Activated naive CD4-positive, alpha-beta T cell treated with anti-CD3 and anti-CD28 coated beads, Interleukin-2, amount 50 U/mL, for 72 hours (primary cell): ENCODE results near the gene UBE3B. TPM values are rescaled to one million over a fixed set of nuclear protein-coding genes. Genes with fewer than 3 reads are reported as not detected.

ENCODE experiments used
- ATAC-seq, 2 donors: fragments of 150-1000 bp; cut with Tn5 transposase; 2 replicates each; pipeline ENCODE4 v1.10.0; 2021; ENCODE audit warnings: mild to moderate bottlenecking in 2 of 2, moderate library complexity in 2 of 2
- DNase-seq, 2 donors: peaks; one replicate each; pipeline ENCODE4 v3.0.0; 2021 to 2022; ENCODE audit warnings: low spot score in 2 of 2
- H3K27ac Mint-ChIP-seq, 2 donors: one replicate each; pipeline ENCODE4 v1.8.0; 2022; ENCODE audit warnings: mild to moderate bottlenecking in 2 of 2, mixed read lengths in 2 of 2
- H3K36me3 Mint-ChIP-seq, 2 donors: one replicate each; pipeline ENCODE4 v1.8.0; 2022; ENCODE audit warnings: mixed read lengths in 2 of 2
- H3K9me3 Mint-ChIP-seq, 2 donors: one replicate each; pipeline ENCODE4 v1.8.0; 2022; ENCODE audit warnings: mixed read lengths in 2 of 2
- total RNA-seq, 2 donors: library from RNA; stranded (reverse); gene quantifications; one replicate each; pipeline ENCODE4 v1.2.3, GENCODE V29; 2022

Gene UBE3B
- total RNA-seq, 2 donors from 2014 or later, result 28.8 to 37.6 TPM

DNA sequence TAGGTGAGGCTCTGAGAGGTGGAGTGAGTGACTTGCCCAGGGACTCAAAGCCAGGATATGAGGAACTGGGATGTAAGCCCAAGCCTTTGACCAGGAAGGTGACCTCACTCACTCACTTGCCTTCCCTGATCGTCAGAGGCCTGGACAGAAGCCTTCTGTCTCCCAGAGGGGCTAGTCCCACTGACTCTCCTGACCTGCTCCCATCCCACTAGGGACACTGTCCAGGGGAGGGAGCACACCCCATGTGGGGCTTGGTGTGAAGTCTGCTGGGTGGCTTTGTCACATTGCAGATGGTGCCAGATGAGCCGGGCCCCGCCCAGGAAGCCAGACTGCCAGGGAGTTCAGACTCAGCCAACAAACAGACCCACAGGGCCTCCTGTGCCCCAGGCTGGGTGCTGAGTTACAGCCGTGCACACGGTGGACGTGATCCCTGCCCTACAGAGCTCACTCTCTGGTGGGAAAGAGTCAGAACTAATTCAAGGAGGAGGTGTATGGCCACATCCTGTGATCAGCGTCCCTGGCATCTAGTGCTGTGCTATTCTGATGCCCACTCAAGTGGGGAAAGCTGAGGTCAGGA, 67.6 kb downstream of the UBE3B start:
- ATAC-seq (peak in 1 of 2 donors; percentile 16), DNase-seq (no peak)
- Mint-ChIP-seq H3K9me3 (no peaks in the 10 kb centered on the region), H3K27ac (no peak overlapping the region), H3K36me3 (no peaks in the 10 kb centered on the region)

DNA sequence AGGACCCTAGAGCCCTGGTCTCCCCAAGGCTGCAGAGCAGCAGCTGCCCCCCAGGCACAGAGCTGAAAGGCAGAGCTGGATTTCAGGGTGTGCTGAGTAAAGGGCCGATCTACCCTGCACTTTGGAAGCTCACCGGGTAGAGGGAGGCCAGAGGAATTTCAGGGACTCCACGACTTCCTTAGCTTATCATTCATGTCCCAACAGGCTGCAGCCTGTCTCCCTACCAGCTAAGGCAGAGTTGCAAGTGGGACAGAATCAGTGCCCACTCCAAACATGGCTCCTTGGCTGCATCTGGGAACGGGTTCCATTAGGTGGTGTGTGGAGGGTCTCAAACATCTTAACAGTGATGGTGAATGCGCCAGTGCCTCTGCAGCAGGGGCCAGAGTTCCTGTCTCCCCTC, 68.4 kb downstream of the UBE3B start:
- Mint-ChIP-seq H3K9me3 (no peaks in the 10 kb centered on the region), H3K27ac (no peak overlapping the region), H3K36me3 (no peaks in the 10 kb centered on the region)
- ATAC-seq (no peak), DNase-seq (no peak)

DNA sequence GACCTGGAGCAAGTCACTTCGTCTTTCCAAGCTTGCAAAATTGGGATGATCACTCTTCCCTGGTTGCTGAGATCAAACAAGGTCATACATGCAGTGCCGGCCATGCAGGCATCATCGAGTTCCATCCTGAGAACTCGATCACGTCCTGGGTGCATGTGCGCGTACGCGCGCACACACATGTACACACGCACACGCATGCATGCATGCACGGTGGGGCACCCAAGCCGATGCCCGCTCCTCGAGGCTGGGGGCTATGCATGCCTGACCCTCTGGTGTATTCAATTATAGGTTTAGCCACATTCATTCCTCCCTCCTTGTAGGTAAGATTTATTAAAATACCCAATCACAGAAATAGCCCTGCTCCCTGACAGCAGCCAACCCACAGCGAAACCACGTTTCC, 69.9 kb downstream of the UBE3B start:
- H3K36me3 Mint-ChIP-seq, result no peaks in the 10 kb centered on the region
- no peaks in the 10 kb centered on the region for H3K9me3 Mint-ChIP-seq
- no peak for DNase-seq
- ATAC-seq, result no peak
- no peak overlapping the region for H3K27ac Mint-ChIP-seq

DNA sequence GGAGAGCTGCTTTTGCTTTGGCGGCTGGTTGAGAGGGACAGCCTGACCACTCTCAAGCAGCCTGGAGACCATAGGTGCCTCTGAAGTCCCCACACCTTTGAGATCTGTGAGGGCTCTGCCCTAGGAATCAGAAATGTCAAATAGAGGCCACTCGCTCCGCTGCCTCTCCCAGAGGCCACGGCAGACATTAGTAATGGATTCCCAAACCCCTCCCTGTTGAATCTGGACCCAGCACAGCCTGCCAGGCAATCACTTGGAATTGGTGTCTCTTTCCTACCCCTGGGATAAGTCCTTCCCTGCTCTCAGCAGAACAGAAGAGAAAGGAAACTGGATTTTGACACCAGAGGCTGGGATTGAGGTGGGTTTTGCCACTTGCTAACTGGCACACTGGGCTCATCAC, 70.8 kb downstream of the UBE3B start:
- ATAC-seq, result no peak
- no peaks in the 10 kb centered on the region for H3K9me3 Mint-ChIP-seq

GRCh38 chr12:109549613-109550270, 72.3 kb downstream of the UBE3B start:
- no peak for DNase-seq
- Mint-ChIP-seq H3K36me3 (no peaks in the 10 kb centered on the region), H3K9me3 (no peaks in the 10 kb centered on the region), H3K27ac (no peak overlapping the region)
- no peak for ATAC-seq

More for the DNA sequence above, 70.8 kb downstream of the UBE3B start:
- DNase-seq, result no peak
- Mint-ChIP-seq H3K27ac (no peak overlapping the region), H3K36me3 (no peaks in the 10 kb centered on the region)

- no peak for ATAC-seq
- H3K27ac Mint-ChIP-seq, result no peak overlapping the region
- no peak for DNase-seq
- no peaks in the 10 kb centered on the region for H3K36me3 Mint-ChIP-seq
- H3K9me3 Mint-ChIP-seq, result no peaks in the 10 kb centered on the region
These were observed 72.8 kb downstream of the UBE3B start for GRCh38 chr12:109550281-109550680.

DNA sequence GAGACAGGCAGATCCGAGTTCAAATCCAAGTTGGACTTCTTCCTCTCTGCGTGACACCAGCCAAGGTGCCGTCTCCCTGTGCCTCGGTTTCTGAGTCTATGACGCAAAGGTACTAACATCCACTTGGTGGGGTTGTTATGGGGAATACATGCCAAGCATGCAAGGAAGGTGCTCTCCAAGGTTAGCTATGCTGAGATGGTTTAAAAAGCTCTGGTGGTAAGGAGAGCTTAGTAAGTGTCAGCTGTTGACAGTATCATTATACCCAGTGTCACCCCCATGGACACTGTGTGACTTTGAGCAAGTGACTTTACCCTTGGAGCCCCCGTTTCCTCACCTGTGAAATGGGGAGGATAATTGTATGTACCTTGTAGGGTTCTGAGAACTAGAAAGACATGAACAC, 73.7 kb downstream of the UBE3B start:
- no peak overlapping the region for H3K27ac Mint-ChIP-seq
- ATAC-seq (no peak), DNase-seq (no peak)
- H3K9me3 Mint-ChIP-seq, result no peaks in the 10 kb centered on the region
- H3K36me3 Mint-ChIP-seq, result no peaks in the 10 kb centered on the region

GRCh38 chr12:109552971-109553370, 75.5 kb downstream of the UBE3B start:
- Mint-ChIP-seq H3K27ac (peak overlapping the region in 1 of 2 donors; percentile 34), H3K9me3 (no peaks in the 10 kb centered on the region), H3K36me3 (no peaks in the 10 kb centered on the region)
- DNase-seq, result no peak
- no peak for ATAC-seq

- Mint-ChIP-seq H3K27ac (no peak overlapping the region), H3K9me3 (no peaks in the 10 kb centered on the region), H3K36me3 (no peaks in the 10 kb centered on the region)
- DNase-seq (no peak), ATAC-seq (no peak)
These were observed 76.0 kb downstream of the UBE3B start for GRCh38 chr12:109553483-109553882.

- H3K27ac Mint-ChIP-seq, result no peak overlapping the region
- H3K9me3 Mint-ChIP-seq, result no peaks in the 10 kb centered on the region
- no peaks in the 10 kb centered on the region for H3K36me3 Mint-ChIP-seq
- ATAC-seq, result no peak
- no peak for DNase-seq
These were observed 76.6 kb downstream of the UBE3B start for GRCh38 chr12:109553906-109554500.

DNA sequence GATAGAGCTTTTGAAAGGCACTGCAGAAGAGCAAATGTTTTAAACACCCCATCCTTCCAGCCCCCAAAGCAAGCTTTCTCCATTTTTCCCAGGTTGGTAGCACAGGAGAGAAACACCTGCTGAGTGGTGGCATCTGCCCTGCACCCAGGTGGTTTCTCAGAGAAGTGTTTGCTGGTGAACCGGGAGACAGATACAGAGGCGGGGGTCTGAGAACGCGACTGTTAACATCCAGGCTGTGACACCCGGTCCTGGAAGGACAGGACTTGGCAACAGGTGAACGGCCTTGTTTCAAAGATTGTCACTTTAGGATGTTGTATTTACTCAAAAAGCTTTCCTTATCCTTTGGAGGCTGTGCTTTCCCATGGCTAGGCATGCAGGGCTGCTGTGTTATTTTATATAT, 77.3 kb downstream of the UBE3B start:
- H3K27ac Mint-ChIP-seq, result no peak overlapping the region
- H3K9me3 Mint-ChIP-seq, result no peaks in the 10 kb centered on the region
- ATAC-seq (no peak), DNase-seq (no peak)
- no peaks in the 10 kb centered on the region for H3K36me3 Mint-ChIP-seq

DNA sequence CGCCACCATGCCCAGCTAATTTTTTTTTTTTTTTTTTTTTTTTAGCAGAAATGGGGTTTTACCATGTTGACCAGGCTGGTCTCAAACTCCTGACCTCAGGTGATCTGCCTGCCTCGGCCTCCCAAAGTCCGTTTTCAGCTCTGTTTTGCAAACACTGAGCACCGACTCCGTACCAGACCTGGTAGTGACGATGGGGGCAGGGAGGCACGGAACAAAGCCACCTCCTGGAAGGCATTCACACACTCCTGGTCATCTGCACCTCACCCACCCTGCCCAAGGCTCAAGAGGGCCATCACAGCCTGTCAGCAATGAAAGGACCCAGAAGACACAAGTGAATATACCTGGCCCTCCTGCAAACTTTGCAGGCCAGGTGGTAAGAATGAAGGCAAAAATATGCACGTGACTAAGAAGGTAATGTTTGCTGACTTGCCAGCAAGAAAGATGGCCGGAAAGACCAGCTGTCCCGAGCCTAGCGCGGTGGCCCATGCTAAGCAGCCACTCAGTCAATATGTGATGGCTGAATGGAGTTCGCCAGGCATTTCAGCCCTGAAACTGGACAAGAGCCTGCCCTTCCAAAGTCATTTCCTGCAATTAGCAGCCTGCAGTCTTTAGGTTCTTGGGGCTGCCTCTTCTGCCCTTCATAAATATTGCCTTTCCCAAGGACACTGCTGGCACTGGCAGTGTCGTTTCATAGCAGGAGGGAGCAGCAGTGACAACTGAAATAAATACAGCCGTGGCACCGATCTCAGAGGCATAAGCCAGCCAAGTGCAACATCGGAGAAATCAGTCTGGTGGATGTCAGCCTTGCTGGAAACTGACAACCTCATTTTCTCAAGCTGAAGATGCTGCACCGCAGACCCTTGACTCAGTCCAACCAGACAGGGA, 78.2 kb downstream of the UBE3B start:
- ATAC-seq (no peak), DNase-seq (no peak)
- no peaks in the 10 kb centered on the region for H3K36me3 Mint-ChIP-seq
- H3K9me3 Mint-ChIP-seq, result no peaks in the 10 kb centered on the region
- no peak overlapping the region for H3K27ac Mint-ChIP-seq

- no peak for ATAC-seq
- H3K27ac Mint-ChIP-seq, result no peak overlapping the region
These were observed 79.8 kb downstream of the UBE3B start for GRCh38 chr12:109557200-109557599.

DNA sequence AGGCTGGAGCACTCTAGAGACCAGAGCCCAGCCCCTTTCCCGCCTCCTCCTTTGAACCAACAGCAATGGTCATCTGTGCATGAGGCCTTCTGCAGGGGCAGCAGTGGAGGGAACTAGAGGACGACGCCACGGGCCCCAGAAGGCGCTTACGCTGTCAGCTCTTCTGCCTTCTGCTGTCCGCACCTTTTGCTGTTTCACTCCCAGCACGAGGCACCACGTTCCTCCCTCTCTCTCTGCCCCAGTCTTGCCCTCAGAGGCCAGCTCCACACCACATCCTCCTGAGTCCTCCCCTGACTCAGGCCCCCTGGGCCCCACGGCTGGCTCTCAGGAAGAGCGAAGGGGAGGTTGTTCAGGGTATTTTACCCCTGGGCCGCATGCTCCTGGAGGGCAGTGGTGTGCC, 80.4 kb downstream of the UBE3B start:
- H3K9me3 Mint-ChIP-seq, result peaks cover 0 to 8% of the 10 kb centered on the region in 2 donors
- no peak for DNase-seq
- H3K36me3 Mint-ChIP-seq, result peaks cover 10 to 12% of the 10 kb centered on the region in 2 donors
- H3K27ac Mint-ChIP-seq, result no peak overlapping the region
- ATAC-seq, result no peak

More at GRCh38 chr12:109557200-109557599, 79.8 kb downstream of the UBE3B start:
- Mint-ChIP-seq H3K9me3 (peaks cover 0 to 4% of the 10 kb centered on the region in 2 donors), H3K36me3 (peaks cover 4 to 7% of the 10 kb centered on the region in 2 donors)
- DNase-seq, result no peak

DNA sequence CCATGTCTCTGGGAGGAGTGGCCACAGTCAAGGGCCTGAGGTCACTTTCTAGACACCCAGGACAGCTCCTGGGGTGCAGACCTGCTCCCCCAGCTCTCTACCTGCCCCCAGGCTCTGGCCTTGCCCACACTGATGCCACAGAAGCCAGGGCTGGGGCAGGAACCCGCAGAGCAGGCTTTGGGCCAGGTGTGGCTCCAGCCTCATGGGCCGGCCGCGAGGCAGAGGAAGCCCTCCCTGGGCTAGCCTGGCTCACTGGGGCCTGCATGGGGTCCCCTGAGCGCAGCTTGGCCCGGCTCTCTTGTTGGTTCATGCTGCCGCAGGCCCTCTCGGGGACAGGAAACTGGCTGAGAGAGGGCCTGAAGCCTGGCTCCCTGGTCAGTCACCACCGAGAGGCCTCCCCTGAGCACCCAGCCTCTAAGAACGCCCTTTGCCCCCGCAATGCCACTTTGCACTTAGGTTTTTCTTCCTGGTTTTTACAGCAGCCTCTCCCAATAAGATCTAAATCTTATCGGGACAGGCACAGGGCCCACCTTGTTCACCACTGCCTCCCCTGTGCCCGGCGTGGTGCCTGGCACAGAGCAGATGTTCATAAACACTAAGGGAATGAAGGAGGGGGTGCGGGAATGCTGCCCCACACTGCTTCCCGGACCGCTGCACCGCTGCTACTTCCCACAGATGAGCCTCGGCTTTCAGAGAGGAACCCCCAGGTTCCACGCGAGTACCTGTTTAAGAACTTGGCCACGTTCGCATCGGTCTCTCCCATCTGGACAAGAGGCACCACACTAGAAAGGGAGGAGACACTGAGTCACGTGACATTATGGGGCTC, 81.2 kb downstream of the UBE3B start:
- Mint-ChIP-seq H3K36me3 (peaks cover 12 to 18% of the 10 kb centered on the region in 2 donors), H3K27ac (peak overlapping the region in 1 of 2 donors; percentile 22), H3K9me3 (peaks cover 0 to 8% of the 10 kb centered on the region in 2 donors)
- DNase-seq (no peak), ATAC-seq (no peak)

- H3K9me3 Mint-ChIP-seq, result peaks cover 0 to 8% of the 10 kb centered on the region in 2 donors
- peak overlapping the region in 1 of 2 donors; percentile 22 for H3K27ac Mint-ChIP-seq
- peaks cover 12 to 19% of the 10 kb centered on the region in 2 donors for H3K36me3 Mint-ChIP-seq
- ATAC-seq, result no peak
- no peak for DNase-seq
These were observed 81.7 kb downstream of the UBE3B start for GRCh38 chr12:109559200-109559505.
